ENCODE data around the gene AGBL5. TPM values are rescaled to one million over a fixed set of nuclear protein-coding genes. Genes with fewer than 3 reads are reported as not detected.
A peak's percentile ranks its signal among the peaks of the same experiment; 100 is the strongest.
"Not testable (repeated sequence)": the region's sequence is repeated elsewhere in the genome, so short reads cannot be mapped to it uniquely, and the experiment has no call there.

The AGBL5 gene
- total and polyA plus RNA-seq, 4 donors, result 8.6 to 22.3 (median 14.4) TPM

- peak overlapping the region in 1 of 2 donors; percentile 71 for H3K27ac ChIP-seq (ENCODE audit: low read depth in 1 of 2, low read length in 1 of 2)
- peaks cover 7 to 74% (median 44%) of the 10 kb centered on the region in 5 donors for H3K4me1 ChIP-seq (ENCODE audit: control insufficient read depth in 5 of 5, insufficient read depth in 5 of 5, low read length in 5 of 5)
- peak; percentile 84 to 90 (median 88) for DNase-seq
- H3K9ac ChIP-seq (ENCODE audit: insufficient read depth in 1 of 2, low read length in 2 of 2), result peak overlapping the region in 1 of 2 donors; percentile 65
- WGBS, 2 donors, result 42 to 45% methylated on average over 4 of the region's 4 CpGs
- no peak for TF ChIP-seq CTCF (IDR thresholded peaks at IDR 0.05; ENCODE audit: control extremely low read depth, extremely low read depth)
- H3K4me3 ChIP-seq, result no peak overlapping the region
- ATAC-seq (ENCODE audit: insufficient read depth, low FRiP score), result no peak
- H3K36me3 ChIP-seq (ENCODE audit: control insufficient read depth in 4 of 4, insufficient read depth in 4 of 4, low read length in 4 of 4), result peaks cover 0 to 17% (median 3%) of the 10 kb centered on the region in 4 donors
- H3K9me3 ChIP-seq (ENCODE audit: control insufficient read depth in 4 of 4, insufficient read depth in 3 of 4, low read length in 3 of 4), result no peaks in the 10 kb centered on the region
- H3K27me3 ChIP-seq (ENCODE audit: control insufficient read depth in 3 of 3, insufficient read depth in 3 of 3, low read length in 2 of 3), result no peaks in the 10 kb centered on the region
Observed at GRCh38 chr2:27074738-27075565, 23.5 kb downstream of the AGBL5 start.

GRCh38 chr2:27075566-27075871 lies 24.1 kb downstream of the AGBL5 start:
- Histone ChIP-seq H3K4me1 (ENCODE audit: control insufficient read depth in 5 of 5, insufficient read depth in 5 of 5, low read length in 5 of 5) (peaks cover 3 to 74% (median 38%) of the 10 kb centered on the region in 5 donors), H3K9ac (ENCODE audit: insufficient read depth in 1 of 2, low read length in 2 of 2) (peak overlapping the region in 1 of 2 donors; percentile 65), H3K36me3 (ENCODE audit: control insufficient read depth in 4 of 4, insufficient read depth in 4 of 4, low read length in 4 of 4) (peaks cover 0 to 19% (median 3%) of the 10 kb centered on the region in 4 donors)
- ATAC-seq (ENCODE audit: insufficient read depth, low FRiP score); H3K27ac ChIP-seq (ENCODE audit: low read depth in 1 of 2, low read length in 1 of 2); H3K4me3 ChIP-seq; H3K9me3 ChIP-seq (ENCODE audit: control insufficient read depth in 4 of 4, insufficient read depth in 3 of 4, low read length in 3 of 4); DNase-seq; H3K27me3 ChIP-seq (ENCODE audit: control insufficient read depth in 3 of 3, insufficient read depth in 3 of 3, low read length in 2 of 3): not testable (repeated sequence)
- WGBS, 2 donors, result 55 to 67% methylated on average over 6 of the region's 6 CpGs

GRCh38 chr2:27076323-27076722 lies 24.9 kb downstream of the AGBL5 start:
- H3K4me1 ChIP-seq (ENCODE audit: control insufficient read depth in 5 of 5, insufficient read depth in 5 of 5, low read length in 5 of 5), result peaks cover 0 to 76% (median 36%) of the 10 kb centered on the region in 5 donors
- no peak for DNase-seq
- no peak for TF ChIP-seq CTCF (IDR thresholded peaks at IDR 0.05; ENCODE audit: control extremely low read depth, extremely low read depth)
- H3K4me3 ChIP-seq, result no peak overlapping the region
- ATAC-seq (ENCODE audit: insufficient read depth, low FRiP score), result no peak
- H3K9me3 ChIP-seq (ENCODE audit: control insufficient read depth in 4 of 4, insufficient read depth in 3 of 4, low read length in 3 of 4), result no peaks in the 10 kb centered on the region
- WGBS, 2 donors, result 79 to 81% methylated on average over 4 of the region's 4 CpGs
- H3K36me3 ChIP-seq (ENCODE audit: control insufficient read depth in 4 of 4, insufficient read depth in 4 of 4, low read length in 4 of 4), result peaks cover 0 to 21% (median 4%) of the 10 kb centered on the region in 4 donors
- no peak overlapping the region for H3K27ac ChIP-seq (ENCODE audit: low read depth in 1 of 2, low read length in 1 of 2)
- peak overlapping the region in 1 of 2 donors; percentile 65 for H3K9ac ChIP-seq (ENCODE audit: insufficient read depth in 1 of 2, low read length in 2 of 2)
- no peaks in the 10 kb centered on the region for H3K27me3 ChIP-seq (ENCODE audit: control insufficient read depth in 3 of 3, insufficient read depth in 3 of 3, low read length in 2 of 3)

GRCh38 chr2:27077231-27077630 lies 25.8 kb downstream of the AGBL5 start:
- no peak for ATAC-seq (ENCODE audit: insufficient read depth, low FRiP score)
- Histone ChIP-seq H3K27ac (ENCODE audit: low read depth in 1 of 2, low read length in 1 of 2) (peak overlapping the region in 1 of 2 donors; percentile 4), H3K9ac (ENCODE audit: insufficient read depth in 1 of 2, low read length in 2 of 2) (peak overlapping the region in 1 of 2 donors; percentile 24), H3K4me3 (no peak overlapping the region), H3K36me3 (ENCODE audit: control insufficient read depth in 4 of 4, insufficient read depth in 4 of 4, low read length in 4 of 4) (peaks cover 0 to 28% (median 7%) of the 10 kb centered on the region in 4 donors), H3K9me3 (ENCODE audit: control insufficient read depth in 4 of 4, insufficient read depth in 3 of 4, low read length in 3 of 4) (no peaks in the 10 kb centered on the region), H3K27me3 (ENCODE audit: control insufficient read depth in 3 of 3, insufficient read depth in 3 of 3, low read length in 2 of 3) (no peaks in the 10 kb centered on the region), H3K4me1 (ENCODE audit: control insufficient read depth in 5 of 5, insufficient read depth in 5 of 5, low read length in 5 of 5) (peaks cover 0 to 81% (median 32%) of the 10 kb centered on the region in 5 donors)
- DNase-seq, result no peak
- 63 to 78% methylated on average over 7 of the region's 7 CpGs for WGBS, 2 donors
- TF ChIP-seq CTCF (IDR thresholded peaks at IDR 0.05; ENCODE audit: control extremely low read depth, extremely low read depth), result no peak
